Fibroblast of peridontal ligament (primary cell): ENCODE results near the gene GPR101.
"Not testable (repeated sequence)": the region's sequence is repeated elsewhere in the genome, so short reads cannot be mapped to it uniquely, and the experiment has no call there.

Experiments used
- DNase-seq: peaks from one replicate; pipeline ENCODE4 v3.0.0-alpha.2; 2010; ENCODE audit errors: extremely low read depth

The GPR101 gene

GRCh38 chrX:137028699-137029098 is 5.1 kb downstream of the GPR101 start:
- DNase-seq: no peak

DNA sequence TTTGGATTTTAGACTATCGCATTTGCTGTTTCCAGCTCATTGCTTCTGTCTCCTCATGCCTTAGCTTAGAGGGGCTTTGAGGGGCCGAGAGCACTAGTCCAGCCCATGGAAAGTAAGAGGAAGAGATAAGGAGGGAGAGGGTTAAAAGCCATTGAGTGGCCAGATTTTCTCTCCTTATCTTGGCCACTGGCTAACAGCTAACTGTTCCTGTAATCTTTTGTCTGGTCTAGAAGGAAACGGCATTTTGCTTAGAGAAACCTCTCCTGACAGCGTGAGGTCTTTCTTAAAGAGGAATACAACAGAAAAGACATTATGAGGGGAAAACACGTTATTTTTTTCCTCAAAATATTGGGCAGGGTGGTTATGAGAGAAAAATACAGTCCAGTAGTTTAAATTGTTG is 7.9 kb downstream of the GPR101 start:
- no peak for DNase-seq

DNA sequence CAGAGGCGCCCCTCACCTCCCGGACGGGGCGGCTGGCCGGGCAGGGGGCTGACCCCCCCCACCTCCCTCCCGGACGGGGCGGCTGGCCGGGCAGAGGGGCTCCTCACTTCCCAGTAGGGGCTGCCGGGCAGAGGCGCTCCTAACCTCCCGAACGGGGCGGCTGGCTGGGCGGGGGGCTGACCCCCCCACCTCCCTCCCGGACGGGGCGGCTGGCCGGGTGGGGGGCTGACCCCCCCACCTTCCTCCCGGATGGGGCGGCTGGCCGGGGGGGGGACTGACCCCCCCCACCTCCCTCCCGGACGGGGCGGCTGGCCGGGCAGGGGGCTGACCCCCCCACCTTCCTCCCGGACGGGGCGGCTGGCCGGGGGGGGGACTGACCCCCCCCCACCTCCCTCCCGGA is 33.6 kb downstream of the GPR101 start:
- DNase-seq: not testable (repeated sequence)

DNA sequence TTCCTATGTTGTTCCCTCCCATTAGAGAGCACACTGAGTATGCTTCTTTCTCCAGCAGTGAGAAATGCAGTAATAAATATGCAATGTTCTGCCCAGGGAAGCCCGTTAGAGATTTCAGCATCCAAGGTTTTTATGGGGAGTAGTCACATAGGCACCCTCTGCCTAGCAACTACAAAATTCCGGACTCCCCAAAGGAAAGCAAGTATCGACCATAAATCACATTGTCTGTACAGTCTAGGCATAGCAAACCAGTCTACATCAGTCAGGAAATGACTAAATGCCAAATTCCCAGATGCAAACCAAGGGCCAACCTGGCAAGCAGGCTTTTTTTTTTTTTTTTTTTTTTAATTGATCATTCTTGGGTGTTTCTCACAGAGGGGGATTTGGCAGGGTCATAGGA is 34.8 kb downstream of the GPR101 start:
- no peak for DNase-seq
